H1 (cell line): Measurements from ENCODE around the gene ARHGEF39. TPM values are rescaled to one million over a fixed set of nuclear protein-coding genes. Genes with fewer than 3 reads are reported as not detected.

Source experiments
- ASH2L ChIP-seq: fragments of 200-600, 300-600 bp; sonication (generic); IDR thresholded peaks from one replicate; pipeline ENCODE4 v1.7.1; 2017; ENCODE audit warnings: low read length
- CBX8 ChIP-seq: fragments of 300-800, 300-1000 bp; sonication (generic); IDR thresholded peaks from 2 replicates; pipeline ENCODE4 v1.7.1; 2016; ENCODE audit warnings: low read depth, low read length, borderline replicate concordance
- EZH2 ChIP-seq: fragments of 200-600 bp; sonication (generic); IDR thresholded peaks from 2 replicates; pipeline ENCODE4 v1.7.1; 2012; ENCODE audit warnings: low read depth, mild to moderate bottlenecking, moderate library complexity, low read length, inconsistent platforms; ENCODE audit not compliant: severe bottlenecking
- KDM4A ChIP-seq: IDR thresholded peaks from one replicate; pipeline ENCODE4 v1.7.1; 2012; ENCODE audit warnings: low read depth, mild to moderate bottlenecking, moderate library complexity, low read length, inconsistent platforms; ENCODE audit not compliant: severe bottlenecking
- MAX ChIP-seq: IDR thresholded peaks from 2 replicates; pipeline ENCODE4 v1.6.1; 2012; ENCODE audit warnings: inconsistent platforms
- POLR2AphosphoS5 ChIP-seq: IDR thresholded peaks from 2 replicates; pipeline ENCODE4 v1.6.1; 2011; ENCODE audit warnings: low read depth, low read length
- RAD21 ChIP-seq, 2 experiments: IDR thresholded peaks in 1 of 2; conservative IDR thresholded peaks in 1 of 2; 2 replicates each; pipeline ENCODE4 v1.6.1; 2011; ENCODE audit warnings: low read depth in 2 of 2, low read length in 2 of 2, improper control_type of control experiment in 1 of 2, inconsistent platforms in 1 of 2, mild to moderate bottlenecking in 1 of 2, moderate library complexity in 1 of 2
- RBBP5 ChIP-seq: IDR thresholded peaks from 2 replicates; pipeline ENCODE4 v1.7.1; 2012; ENCODE audit warnings: low read depth, mild to moderate bottlenecking, inconsistent platforms, low read length, moderate library complexity, borderline replicate concordance
- RFX5 ChIP-seq: IDR thresholded peaks from 2 replicates; pipeline ENCODE4 v1.6.1; 2011; ENCODE audit warnings: low read depth, low read length, improper control_type of control experiment, borderline replicate concordance
- SIN3A ChIP-seq, 2 experiments: IDR thresholded peaks in 1 of 2; conservative IDR thresholded peaks in 1 of 2; 2 replicates each; pipeline ENCODE4 v1.6.1; 2011 to 2012; ENCODE audit warnings: low read length in 2 of 2, improper control_type of control experiment in 1 of 2, low read depth in 1 of 2, mild to moderate bottlenecking in 1 of 2
- TAF1 ChIP-seq: IDR thresholded peaks from 2 replicates; pipeline ENCODE4 v1.6.1; 2011; ENCODE audit warnings: mild to moderate bottlenecking, low read depth, low read length
- TAF7 ChIP-seq: optimal IDR thresholded peaks from 2 replicates; pipeline ENCODE3; 2011; ENCODE audit warnings: low read depth, mild to moderate bottlenecking, inconsistent platforms, low read length, moderate library complexity, borderline replicate concordance
- polyA plus RNA-seq, 7 experiments: library from polyadenylated mRNA; depleted of rRNA in 3 of 7; stranded (reverse) in 5 of 7; unstranded in 2 of 7; fragments of >200 nt in 5 of 7; fragments of 200-250 nt in 2 of 7; gene quantifications; 1 replicate in 5 of 7; 2 replicates in 1 of 7; 4 replicates in 1 of 7; pipeline versions ENCODE4 v1.2.1 to v1.2.3, GENCODE V29; 2011 to 2013; ENCODE audit warnings: missing spikeins in 2 of 7, mixed read lengths in 2 of 7
- total RNA-seq: library from RNA; stranded (reverse); fragmentation: NEBNext Ultra II Directional; extraction: Animal tissue kit (Norgen Biotek cat#: 25700); gene quantifications from 2 replicates; pipeline ENCODE4 v1.2.1, GENCODE V29; 2021
- TF ChIP-seq, protein P1 (sequence below): IDR thresholded peaks from 2 replicates; pipeline ENCODE4 v1.6.1; 2012; ENCODE audit warnings: low read length, inconsistent platforms

Gene ARHGEF39
- total and polyA plus RNA-seq, 2 of the 8 experiments (the other 6 are each of a cell fraction or from before 2014, with no cell fraction given): 18.6 to 18.7 TPM

DNA sequence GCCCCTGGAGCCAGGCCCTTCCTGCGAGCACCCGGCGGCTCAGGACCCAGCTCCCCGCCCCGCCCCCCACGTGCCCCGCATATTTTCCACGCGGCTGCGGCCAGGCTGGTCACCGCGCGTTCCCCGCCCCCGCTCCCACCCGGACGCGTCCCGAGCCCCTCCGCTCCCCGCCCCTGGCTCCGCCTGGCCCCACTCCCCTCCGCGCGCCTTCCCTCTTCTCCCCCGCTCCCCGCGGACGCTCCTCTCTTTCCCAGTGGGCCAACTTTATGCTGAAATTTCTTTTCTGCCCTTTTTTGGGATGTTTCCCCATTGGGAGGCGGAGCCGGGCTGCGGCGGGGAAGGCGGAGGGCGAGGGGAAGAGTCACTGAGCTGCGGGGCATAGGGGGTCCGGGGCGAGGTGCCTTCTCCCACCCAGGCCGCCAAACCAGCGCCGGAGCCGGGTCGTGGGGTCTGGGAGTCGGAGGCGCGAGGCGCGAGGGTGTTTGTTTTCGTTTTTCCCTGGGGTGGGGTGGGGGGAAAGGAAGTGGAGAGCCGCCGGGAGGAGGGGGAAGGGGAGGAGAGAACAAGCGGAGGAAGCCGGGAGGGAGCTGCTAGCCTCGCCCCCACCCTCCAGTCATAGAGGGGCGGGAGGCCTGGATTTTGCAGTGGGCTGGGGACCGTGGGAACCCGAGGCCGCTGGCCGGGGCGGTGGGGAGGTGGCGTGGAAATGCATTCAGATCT is 25.8 kb upstream of the ARHGEF39 start (continued):
- TF ChIP-seq EZH2 (no peak), TAF7 (peak; percentile 39), RAD21 (IDR thresholded peaks at IDR 0.05 in 1 of 2, conservative IDR thresholded peaks at IDR 0.05 in 1 of 2; ENCODE audit: low read depth in 2 of 2, low read length in 2 of 2) (no peak), MAX (0 out of 2 replicates have a peak, but pooled peaks have one; percentile 27), POLR2AphosphoS5 (no peak), CBX8 (no peak), SIN3A (conservative IDR thresholded peaks at IDR 0.05 in 1 of 2, IDR thresholded peaks at IDR 0.05 in 1 of 2; ENCODE audit: low read depth in 1 of 2, low read length in 2 of 2) (0 out of 4 replicates have a peak, but pooled peaks of 1 of the 2 experiments have one; percentile 45), RBBP5 (no peak), RFX5 (no peak), KDM4A (peak; percentile 8), ASH2L (peak; percentile 80), TAF1 (peak; percentile 17; the same call in 1 of the 2 replicates)
- TF ChIP-seq, protein P1, sequence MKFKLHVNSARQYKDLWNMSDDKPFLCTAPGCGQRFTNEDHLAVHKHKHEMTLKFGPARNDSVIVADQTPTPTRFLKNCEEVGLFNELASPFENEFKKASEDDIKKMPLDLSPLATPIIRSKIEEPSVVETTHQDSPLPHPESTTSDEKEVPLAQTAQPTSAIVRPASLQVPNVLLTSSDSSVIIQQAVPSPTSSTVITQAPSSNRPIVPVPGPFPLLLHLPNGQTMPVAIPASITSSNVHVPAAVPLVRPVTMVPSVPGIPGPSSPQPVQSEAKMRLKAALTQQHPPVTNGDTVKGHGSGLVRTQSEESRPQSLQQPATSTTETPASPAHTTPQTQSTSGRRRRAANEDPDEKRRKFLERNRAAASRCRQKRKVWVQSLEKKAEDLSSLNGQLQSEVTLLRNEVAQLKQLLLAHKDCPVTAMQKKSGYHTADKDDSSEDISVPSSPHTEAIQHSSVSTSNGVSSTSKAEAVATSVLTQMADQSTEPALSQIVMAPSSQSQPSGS: no peak
